Measurements from ENCODE around the gene NUP210.

NUP210 gene

DNA sequence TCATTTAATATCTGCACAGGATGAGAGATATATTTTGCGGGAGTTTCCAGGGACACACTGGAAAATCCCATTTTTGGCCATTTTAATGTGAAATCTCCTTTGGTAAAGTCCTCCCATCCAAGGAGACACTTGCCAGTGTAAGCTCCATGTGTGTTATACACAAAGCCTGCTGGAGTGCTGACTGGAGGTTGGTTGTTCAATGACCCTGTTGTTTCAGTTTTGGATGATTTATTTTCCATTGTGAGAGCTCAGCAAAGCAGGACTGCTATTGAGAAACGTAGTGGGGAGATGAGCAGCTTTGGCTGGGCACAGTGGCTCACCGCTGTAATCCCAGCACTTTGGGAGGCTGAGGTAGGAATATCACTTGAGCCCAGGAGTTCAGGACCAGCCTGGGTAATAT is 127.7 kb downstream of the NUP210 start:
- DNase-seq (ENCODE audit: low spot score) = no peak

DNA sequence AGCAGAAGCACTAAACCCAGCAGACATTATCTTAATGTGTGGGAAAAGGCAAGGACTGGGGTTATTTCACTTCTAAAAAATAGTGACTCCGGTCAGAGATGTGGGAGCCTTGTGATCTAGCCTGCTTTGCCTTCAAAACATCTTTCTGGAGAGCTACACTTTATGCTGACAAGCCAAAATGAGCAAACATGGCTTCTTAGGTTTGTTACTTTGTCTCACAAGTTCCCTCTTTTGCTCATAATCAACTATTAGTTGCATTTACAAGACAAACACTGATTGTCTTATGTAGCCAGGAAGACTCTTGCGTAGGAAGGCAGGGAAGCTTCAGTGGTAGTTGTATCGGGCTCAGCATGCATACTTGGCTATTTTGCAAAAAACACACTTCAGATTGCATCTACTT is 129.2 kb downstream of the NUP210 start:
- DNase-seq (ENCODE audit: low spot score) = no peak

DNA sequence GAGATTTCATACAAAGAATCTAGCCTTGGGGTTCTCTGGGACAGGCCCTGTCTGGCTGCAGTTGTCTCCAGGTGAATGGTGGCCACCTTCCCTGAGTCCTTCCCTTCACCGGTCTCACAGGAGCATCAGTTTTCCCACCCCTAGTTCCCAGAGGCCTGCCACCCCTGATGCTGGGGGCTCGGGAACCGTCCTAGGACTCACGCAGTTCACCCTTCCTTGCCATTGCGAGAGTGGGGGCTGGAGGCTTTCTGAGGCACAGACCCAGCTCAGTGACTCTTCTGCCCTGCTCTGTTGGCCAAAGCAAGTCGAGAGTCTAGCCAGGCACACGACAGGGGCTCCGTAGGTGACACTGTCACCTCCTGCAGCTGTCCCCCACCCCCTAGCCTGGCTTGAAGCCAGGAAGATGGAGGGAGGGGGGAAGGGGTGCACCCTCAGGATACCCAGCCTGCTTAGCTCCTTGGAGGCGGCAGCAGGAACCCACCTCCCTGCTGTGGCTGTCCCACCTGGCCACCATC is 130.3 kb downstream of the NUP210 start:
- DNase-seq (ENCODE audit: low spot score) = no peak

DNA sequence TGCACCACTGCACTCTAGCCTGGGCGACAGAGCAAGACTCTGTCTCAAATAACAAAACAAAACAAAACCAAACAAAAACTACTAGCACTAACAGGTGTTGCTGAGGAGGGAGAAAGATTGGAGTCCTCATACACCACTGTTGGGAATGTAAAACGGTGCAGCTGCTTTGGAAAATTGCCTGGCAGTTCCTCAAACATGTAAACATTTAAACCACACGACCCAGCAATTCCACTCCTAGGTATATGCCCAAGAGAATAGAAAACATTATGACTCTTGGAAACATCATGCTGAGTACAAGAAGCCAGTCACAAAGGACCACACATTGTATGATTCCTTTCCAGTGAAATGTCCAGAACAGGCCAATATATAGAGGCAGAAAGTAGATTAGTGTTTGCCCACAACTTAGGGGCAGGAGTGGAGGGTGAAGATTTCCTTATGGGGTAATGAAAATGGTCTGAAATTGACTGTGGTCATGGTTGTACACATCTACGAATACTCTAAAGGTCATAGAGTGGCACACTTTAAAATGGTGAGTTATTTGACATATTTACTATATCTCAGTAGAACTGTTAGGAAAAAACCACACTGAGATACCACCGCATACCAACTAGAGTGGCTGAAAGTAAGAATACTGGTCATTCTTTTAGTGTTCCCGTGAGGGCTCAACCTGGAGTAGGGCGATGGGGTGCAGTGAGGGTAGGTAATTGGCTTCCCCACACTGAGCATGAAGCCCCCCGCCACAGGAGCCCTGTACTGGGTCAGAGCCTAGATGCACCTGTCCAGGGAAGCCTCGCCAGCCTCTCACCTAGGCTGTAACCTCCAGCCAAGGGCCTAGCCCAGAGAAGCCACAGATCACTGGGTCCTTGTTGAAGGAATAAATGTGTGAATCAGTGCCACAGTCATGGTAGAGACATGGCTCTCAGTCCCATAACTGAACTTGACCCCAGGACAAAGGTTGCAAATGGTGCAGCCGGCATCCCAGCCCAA is 131.1 kb downstream of the NUP210 start:
- DNase-seq (ENCODE audit: low spot score) = no peak

DNA sequence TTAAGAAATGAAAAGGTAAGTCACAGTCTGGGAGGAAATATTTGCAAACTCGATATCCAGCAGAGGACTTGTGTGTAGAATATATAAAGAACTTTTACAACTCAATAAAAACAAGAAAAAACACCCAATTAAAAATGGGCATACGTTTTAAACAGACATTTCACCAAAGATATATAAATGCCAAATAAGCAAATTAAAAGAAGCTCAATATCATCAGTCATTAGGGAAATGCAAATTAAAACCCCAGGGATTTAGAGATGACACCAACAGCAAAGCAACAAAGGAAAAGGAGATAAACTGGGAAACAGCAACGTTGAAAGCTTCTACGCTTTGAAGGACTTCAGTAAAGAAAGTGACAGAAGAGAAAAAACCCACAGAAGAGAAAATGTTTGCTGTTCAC is 132.3 kb downstream of the NUP210 start:
- DNase-seq (ENCODE audit: low spot score) = no peak

DNA sequence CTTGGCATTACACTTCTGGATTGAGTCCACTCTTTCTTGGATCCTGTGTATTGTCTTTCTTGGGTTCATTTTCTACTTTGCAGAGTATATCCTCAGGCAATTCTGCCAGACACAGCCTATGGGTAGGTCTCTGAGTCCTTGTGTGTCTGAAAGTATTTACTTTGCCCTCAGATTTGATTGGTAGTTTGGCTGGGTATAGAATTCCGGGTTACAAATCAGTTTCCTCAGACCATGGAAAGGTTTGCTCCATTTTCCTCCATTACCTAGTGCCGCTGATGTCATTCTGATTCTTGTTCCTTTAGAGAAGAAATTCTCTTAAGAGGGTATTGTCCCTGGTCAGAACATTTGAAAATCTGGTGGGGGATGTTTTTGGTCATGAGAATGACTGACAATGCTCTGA is 133.2 kb downstream of the NUP210 start:
- DNase-seq (ENCODE audit: low spot score) = no peak

DNA sequence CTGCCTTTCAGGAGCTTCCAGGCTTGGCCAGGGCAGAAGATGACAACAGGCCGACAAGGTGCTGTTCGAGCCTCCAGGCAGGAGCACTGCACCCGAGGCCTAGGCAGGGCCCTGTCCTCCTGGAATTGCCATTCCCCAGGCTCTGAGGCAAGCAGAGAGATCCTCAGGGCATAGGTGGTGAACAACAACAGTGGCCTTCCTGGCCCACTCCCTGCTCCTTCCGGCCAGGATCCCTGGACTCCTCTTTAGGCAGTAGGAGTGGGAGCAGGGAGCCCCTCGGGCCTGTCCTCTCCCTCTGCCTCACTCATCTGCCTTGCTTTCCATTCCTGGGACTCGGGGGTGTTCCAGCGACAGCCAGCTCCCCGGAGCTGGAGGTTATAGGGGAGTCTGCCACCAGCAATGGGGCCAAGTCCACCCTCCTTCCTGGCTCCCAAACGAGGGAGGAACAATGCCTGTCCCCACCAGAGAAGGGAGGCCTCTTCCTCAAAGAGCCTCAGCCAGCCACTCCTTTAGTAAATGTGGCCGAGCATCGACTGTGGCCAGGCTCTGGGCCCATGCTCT is 135.0 kb downstream of the NUP210 start:
- no peak for DNase-seq (ENCODE audit: low spot score)

DNA sequence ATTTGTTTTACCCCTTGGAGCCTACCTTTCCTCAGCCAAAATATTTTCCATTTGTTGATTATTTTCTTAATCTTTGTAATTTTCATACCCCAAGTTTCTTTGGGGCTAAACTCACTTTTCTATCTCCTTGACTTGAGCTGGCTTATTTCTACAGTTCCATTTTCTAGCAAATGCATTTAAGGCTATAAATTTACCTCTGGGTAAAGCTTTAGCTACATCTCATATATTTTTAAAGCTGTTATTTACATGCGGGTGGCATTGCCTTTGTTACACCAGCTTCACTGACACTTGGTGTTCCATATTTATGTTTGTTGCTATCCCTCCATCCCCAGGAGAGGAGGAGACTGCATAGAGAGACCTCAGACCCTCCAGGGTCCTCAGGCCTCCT is 136.3 kb downstream of the NUP210 start:
- no peak for DNase-seq (ENCODE audit: low spot score)

DNA sequence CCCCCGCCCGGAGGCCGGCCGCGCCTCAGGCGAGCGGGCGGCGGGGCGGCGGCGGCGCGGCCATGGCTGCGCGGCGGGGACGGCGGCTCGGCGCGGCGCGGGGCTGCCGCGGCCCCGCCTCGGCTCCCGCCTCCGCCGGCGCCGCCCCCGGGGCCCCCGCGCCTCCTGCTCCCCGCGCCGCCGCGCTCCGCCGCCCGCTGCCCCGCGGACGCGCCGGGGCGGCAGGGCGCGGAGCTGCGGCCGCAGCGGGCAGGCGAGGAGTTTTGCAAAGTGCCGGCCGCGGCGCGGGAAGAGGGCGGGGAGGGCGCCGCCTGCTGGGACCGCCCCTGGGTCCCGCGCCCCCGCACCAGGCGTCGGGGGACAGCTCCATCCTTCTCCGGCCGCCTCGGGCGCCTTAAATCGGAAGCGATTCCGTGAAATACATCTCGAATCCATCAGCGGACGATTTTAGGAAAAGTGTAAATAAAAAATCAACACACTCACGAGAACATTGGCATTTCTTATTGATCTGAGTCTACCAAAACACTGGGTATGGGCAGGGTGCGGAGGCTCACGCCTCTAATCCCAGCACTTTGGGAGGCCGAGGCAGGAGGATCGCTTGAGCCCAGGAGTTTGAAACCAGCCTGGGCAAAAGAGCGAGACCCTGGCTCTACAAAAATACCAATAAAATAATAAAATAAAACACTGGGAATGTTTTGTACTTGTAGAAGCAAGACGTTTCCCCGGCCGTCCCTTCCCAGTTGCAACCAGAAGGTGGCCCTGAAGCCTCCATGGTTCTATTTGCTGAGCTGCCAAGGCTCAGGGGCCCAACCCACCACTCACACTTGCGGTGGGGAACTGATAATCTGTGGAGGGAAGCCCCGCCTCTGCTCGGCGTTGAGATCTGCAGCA is 136.9 kb downstream of the NUP210 start:
- DNase-seq (ENCODE audit: low spot score) = no peak

DNA sequence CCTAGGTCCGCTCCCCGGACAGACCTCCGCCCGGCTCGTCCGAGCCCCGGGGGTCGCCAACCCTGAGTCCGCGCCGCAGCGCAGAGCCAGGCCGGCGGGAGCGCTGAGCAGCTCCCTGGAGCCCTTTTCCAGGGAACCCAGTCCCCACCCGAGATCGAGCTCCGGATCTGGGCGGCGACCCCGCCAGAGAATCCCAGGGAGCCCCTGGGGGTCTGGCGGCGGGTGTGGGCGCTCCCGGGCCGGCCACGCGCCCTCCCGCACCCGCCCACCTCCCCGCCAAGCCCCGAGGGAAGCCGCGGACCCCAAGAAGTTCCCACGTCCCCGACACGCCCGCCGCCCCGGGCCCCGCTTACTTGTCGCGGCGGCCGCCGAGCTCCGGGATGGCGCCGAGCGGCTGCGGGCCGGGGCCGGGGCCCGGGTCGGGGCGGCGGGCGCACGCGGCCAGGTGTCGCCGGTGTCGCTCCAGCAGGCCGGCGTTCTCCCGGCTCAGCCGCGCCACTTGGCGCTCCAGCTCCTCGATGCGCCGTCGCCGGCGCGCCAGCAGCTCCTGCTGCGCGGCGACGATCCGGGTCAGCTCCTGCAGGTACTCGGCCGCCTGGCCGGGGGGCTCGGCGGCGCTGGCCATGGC is 137.7 kb downstream of the NUP210 start:
- DNase-seq (ENCODE audit: low spot score) = no peak

DNA sequence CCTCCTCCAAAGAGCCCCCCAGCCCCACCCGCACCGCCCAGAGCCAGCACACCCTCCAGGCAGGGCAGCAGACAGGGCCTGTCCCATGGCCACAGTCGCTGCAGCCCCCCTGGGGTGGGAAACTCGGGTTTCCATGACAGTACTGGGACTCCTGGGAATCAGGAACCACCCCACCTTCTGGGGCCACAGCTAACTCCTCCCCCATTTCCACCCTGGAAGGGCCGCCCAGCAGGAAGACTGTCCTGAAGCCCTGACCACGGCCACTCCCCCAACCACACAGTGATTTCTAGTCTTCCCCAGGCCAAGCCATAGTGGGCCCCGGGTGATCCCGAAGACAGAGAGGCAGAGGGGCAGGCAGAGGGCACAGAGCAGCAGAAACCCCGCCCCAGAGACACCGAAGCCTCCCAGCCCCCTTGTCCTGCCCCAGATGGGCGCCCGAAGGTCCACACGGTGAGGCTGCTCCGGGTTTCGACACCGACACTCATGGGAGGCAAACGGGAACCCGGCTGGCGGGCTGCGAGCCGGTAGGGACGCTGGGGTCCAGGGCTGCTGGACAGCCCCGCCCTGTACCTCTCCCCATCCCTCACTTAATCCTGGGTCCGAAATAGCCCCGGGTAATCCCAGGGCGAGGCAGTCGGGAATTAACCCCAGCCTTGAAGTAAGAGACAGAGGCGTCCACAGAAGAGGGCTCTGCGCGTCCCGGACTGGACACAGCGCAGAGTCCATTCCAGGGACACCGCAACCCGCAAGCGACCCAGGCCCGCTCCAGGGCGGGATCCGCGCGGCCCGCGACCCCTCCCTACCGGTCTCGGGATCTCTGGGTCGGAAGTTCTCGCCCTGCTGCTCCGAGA is 138.4 kb downstream of the NUP210 start:
- no peak for DNase-seq (ENCODE audit: low spot score)

DNA sequence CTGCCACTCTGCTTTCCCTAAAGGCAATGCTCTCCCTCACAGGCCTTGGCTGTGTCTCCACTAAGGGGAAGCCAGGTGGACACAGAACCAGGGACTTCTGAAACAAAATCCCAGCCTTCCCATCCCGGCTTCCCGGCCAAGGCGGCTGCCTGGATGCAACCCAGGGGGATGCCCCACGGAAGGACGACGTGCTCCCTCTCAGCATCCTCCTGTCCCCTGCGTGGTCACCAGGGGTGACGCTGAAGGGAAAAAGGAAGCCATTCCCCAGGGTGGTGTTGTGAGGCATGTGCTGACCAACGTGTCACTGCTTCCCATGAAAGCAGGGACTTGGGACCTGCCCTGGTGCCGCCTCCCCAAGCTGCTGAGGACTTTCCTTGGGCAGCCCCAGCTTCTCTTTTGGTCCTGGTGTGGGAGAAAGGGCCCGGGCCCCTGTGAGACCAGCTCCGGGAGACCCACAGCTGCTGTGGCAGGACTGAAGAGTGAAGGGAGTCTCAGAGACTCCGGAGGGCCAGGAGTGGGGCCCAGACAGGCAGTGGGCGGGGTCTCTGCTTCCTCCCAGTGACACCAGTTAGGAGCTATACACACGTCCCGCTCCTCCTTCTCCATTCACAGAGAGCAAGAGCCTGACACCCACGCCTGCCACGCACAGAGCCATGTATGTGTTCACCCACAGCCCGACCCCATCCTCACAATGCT is 139.2 kb downstream of the NUP210 start:
- no peak for DNase-seq (ENCODE audit: low spot score)

DNA sequence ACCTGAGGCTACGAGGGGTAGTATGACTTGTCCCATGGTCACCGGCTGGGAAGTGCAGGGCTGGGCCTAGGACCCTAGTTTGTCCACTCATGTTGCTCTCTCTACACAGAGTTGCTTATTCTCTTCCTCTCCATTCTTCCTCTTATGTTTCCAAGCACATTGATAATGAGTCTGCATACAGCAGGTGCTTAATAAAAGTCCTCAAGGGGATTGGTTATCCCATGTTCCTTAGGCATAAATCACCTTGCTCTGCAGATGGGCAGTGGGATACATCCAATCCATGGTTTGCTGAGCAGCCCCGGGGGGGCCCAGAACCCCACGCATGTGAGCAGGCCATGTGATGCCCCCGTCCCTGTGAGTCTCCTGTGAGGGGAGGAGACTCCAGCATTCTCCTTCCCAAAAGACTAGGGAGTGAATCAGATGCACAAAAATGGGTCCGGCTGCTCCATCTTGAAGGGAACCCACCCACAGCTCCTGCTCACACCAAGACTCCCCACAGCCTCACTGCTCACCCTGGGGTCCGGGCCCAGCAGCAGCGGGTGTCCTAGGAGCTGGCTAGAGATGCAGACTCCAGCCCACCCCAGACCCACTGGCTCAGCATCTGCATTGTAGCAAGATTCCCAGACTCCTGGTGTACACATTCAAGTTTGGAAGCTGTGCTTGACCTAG is 139.9 kb downstream of the NUP210 start:
- no peak for DNase-seq (ENCODE audit: low spot score)

DNA sequence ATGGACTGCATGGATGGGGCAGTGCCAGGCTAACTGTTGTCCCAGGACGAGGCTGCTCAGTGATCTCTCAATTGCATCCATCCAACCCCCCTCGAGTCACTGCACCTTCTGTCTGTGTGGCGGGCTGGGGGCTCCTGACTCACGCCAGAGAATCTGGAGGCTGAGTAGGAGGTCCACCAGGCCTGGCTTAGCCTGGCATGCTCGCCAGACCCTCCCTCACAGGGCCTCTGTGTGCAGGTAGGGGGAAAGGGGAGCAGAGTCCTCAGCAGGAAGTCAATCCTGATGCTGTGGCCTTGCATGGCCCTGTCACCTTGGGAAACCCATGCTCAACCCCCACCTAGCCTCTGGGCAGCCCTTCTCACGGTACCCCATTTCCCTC is 140.6 kb downstream of the NUP210 start:
- no peak for DNase-seq (ENCODE audit: low spot score)

DNA sequence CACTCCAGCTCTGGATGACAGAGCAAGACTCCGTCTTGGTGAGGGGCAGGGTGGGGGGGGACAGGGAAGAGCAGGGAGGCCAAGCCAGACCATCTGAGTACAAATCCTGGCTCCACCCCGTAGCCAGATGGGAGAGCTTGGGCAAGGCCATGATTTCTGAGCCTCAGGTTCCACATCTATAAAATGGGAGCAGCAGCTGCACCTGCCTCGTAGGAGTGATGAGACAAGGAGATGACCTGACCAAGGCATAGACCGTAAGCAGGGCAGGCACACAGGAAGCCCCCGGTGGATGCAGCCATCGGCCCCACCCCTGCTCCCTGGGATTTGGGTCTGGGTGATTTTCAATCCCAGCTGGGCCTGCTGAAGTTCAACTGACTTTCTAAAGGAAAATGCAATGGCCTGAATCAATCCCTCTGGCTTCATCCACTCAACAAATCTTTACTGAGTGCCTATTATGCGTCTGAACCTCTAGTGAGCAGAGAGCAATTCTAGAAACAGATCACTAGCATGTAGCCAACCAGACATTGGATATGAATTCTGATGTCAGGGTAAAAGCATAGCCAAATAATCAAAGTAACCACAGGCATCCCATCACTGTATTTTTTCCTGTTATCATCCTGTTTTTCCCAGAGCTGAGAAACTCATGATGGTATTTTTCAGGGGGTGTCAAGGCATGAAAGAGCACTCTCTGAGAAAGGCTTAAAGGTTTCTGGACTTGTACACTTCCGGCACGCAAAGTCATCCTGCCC is 141.2 kb downstream of the NUP210 start:
- no peak for DNase-seq (ENCODE audit: low spot score)

DNA sequence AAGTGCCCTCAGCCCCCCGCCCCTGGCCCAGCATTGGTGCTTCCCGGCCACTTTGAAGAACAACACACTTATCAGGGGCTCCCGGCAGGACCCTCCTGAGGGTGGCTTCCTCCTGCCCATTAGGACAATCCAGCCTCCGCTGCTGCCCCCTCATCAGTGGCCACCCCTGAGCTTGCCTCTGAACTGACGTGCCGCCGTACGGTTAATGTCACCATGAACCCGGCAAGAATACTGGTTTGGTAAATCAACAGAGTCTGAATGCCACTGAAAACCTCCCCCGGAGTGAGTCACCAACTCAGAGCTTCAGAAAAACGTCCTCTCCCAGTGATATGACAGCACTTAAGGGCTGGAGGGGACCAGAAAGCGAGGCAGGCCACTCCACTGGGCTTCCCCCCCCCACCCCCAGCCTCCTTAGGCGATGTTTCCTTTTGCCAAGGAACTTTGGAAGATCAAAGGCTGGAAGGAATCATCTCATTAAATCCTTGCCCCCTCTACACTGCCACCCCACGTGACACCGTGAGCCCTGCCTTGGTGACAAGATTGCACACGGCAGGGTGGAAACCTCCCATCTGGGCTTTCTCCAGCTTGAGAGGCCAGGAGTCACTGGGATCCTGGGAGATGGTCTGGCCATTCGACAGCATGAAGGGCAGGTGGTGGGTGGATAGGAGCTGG is 142.1 kb downstream of the NUP210 start:
- DNase-seq (ENCODE audit: low spot score) = no peak

DNA sequence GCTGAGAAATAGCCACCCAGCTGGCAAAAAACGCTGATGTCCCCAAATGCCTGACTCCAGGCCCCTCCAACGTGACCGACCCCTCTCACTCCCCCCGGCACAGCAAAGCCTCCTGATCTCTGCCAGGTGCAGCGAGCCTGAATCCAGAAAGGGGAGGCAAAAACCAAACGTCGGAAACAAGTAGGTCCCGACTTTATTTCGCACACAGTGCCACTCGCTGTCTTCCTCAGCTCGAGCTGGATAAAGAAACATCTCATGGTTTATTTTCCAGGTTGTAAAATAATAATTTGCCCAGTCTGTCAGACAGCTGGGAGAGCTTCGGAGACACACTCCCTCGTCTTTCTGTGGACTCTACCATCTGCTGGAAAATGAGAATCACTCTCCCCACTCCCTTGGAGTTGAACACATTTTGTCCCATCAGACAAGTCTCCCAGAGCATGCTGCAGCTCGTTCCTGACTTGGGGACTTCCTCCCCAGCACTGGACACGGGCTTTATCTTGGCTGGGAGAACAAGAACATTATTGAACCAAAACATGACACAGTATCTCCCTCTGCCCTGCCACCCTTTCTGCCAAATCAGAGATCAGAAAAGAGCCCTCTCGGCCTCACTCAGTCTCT is 142.8 kb downstream of the NUP210 start:
- no peak for DNase-seq (ENCODE audit: low spot score)
